ENCODE results near the gene MPRIP.

Gene MPRIP

GRCh38 chr17:17161759-17162158 is 119.5 kb downstream of the MPRIP start:
- no peak for TF ChIP-seq CTCF (IDR thresholded peaks at IDR 0.05; ENCODE audit: extremely low read depth, insufficient read depth, missing control alignments)
- DNase-seq (ENCODE audit: low spot score), result no peak
- in situ Hi-C loops (cut with MboI; ENCODE audit: low pct_unique_long_range_greater_than_20kb, low sequenced_read_pairs, unreplicated experiment), result no loop called here

- no peak for TF ChIP-seq CTCF (IDR thresholded peaks at IDR 0.05; ENCODE audit: extremely low read depth, insufficient read depth, missing control alignments)
- in situ Hi-C loops (cut with MboI; ENCODE audit: low pct_unique_long_range_greater_than_20kb, low sequenced_read_pairs, unreplicated experiment), result no loop called here
- no peak for DNase-seq (ENCODE audit: low spot score)
These were observed 121.9 kb downstream of the MPRIP start for GRCh38 chr17:17164156-17164555.

- DNase-seq (ENCODE audit: low spot score), result no peak
- no peak for TF ChIP-seq CTCF (IDR thresholded peaks at IDR 0.05; ENCODE audit: extremely low read depth, insufficient read depth, missing control alignments)
- in situ Hi-C loops (cut with MboI; ENCODE audit: low pct_unique_long_range_greater_than_20kb, low sequenced_read_pairs, unreplicated experiment), result no loop called here
These were observed 122.4 kb downstream of the MPRIP start for GRCh38 chr17:17164676-17165075.

GRCh38 chr17:17165666-17166308 is 123.5 kb downstream of the MPRIP start:
- no peak for DNase-seq (ENCODE audit: low spot score)
- in situ Hi-C loops (cut with MboI; ENCODE audit: low pct_unique_long_range_greater_than_20kb, low sequenced_read_pairs, unreplicated experiment), result no loop called here
- TF ChIP-seq CTCF (IDR thresholded peaks at IDR 0.05; ENCODE audit: extremely low read depth, insufficient read depth, missing control alignments), result no peak

GRCh38 chr17:17166446-17166845 is 124.2 kb downstream of the MPRIP start:
- no peak for TF ChIP-seq CTCF (IDR thresholded peaks at IDR 0.05; ENCODE audit: extremely low read depth, insufficient read depth, missing control alignments)
- no peak for DNase-seq (ENCODE audit: low spot score)
- in situ Hi-C loops (cut with MboI; ENCODE audit: low pct_unique_long_range_greater_than_20kb, low sequenced_read_pairs, unreplicated experiment), result no loop called here

- no peak for TF ChIP-seq CTCF (IDR thresholded peaks at IDR 0.05; ENCODE audit: extremely low read depth, insufficient read depth, missing control alignments)
- in situ Hi-C loops (cut with MboI; ENCODE audit: low pct_unique_long_range_greater_than_20kb, low sequenced_read_pairs, unreplicated experiment), result no loop called here
- DNase-seq (ENCODE audit: low spot score), result no peak
These were observed 125.1 kb downstream of the MPRIP start for GRCh38 chr17:17167356-17167755.
